Progenitor cell of endocrine pancreas (in vitro differentiated cells): ENCODE data around the gene ZNF398. TPM values are rescaled to one million over a fixed set of nuclear protein-coding genes. Genes with fewer than 3 reads are reported as not detected.

Source experiments
- DNase-seq: peaks from one replicate; pipeline ENCODE4 v3.0.0; 2021; ENCODE audit warnings: low spot score; ENCODE audit not compliant: unreplicated experiment
- H3K27ac Mint-ChIP-seq: 2 replicates; pipeline ENCODE4 v1.8.0; 2021; ENCODE audit warnings: mild to moderate bottlenecking, moderate library complexity, mixed read lengths
- H3K27me3 Mint-ChIP-seq: 2 replicates; pipeline ENCODE4 v1.8.0; 2021; ENCODE audit warnings: mixed read lengths
- H3K36me3 Mint-ChIP-seq: 2 replicates; pipeline ENCODE4 v1.8.0; 2022; ENCODE audit warnings: mixed read lengths; ENCODE audit not compliant: insufficient read depth
- H3K4me1 Mint-ChIP-seq: 2 replicates; pipeline ENCODE4 v1.8.0; 2021; ENCODE audit warnings: low read depth, mixed read lengths
- H3K4me3 Mint-ChIP-seq: 2 replicates; pipeline ENCODE4 v1.8.0; 2021; ENCODE audit warnings: low read depth, mild to moderate bottlenecking, moderate library complexity, mixed read lengths
- H3K9me3 Mint-ChIP-seq: 2 replicates; pipeline ENCODE4 v1.8.0; 2021; ENCODE audit warnings: low read depth, mixed read lengths
- total RNA-seq: library from RNA; stranded (reverse); gene quantifications from 2 replicates; pipeline ENCODE4 v1.2.1, GENCODE V29; 2021
- TF ChIP-seq, protein P1 (sequence below): fragments of 200-600 bp; sonication (generic); IDR thresholded peaks from one replicate; pipeline ENCODE4 v1.5.0; 2021; ENCODE audit warnings: antibody characterized with exemption, mild to moderate bottlenecking; ENCODE audit not compliant: unreplicated experiment

Gene ZNF398
- total RNA-seq, 1 donor from 2014 or later = 17.5 TPM

DNA sequence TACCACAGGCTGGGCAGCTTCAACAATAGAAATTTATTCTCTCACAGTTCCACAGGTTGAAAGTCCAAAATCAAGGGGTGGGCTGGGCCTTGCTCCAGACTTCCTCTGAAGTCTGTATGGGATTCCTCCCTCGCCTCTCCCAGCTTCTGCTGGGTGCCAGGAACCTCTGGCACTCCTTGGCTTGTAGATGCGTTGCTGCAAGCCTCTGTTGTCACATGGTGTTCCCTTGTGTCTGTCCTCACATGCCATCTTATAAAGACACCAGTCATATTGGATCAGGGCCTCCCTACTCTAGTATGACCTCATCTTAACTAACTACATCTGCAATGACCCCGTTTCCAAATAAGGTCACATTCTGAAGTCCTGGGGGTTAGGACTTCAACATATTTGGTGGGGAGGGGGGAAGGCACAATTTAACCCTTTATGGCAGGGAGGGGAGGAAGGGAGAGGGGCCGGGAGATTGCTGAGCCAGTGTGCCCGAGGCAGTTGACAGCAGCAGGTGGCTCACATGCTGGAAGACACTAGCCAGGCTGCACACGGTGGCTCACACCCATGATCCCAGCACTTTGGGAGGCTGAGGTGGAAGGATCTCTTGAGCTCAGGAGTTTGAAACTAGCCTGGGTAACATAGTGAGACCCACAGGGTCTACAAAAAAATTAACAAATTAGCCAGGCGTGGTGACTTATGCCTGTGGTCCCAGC lies 66.9 kb downstream of the ZNF398 start:
- Mint-ChIP-seq H3K27me3 (no peaks in the 10 kb centered on the region), H3K4me3 (no peak overlapping the region), H3K4me1 (peaks cover 3% of the 10 kb centered on the region), H3K27ac (peak overlapping the region; percentile 12), H3K36me3 (peaks cover 40% of the 10 kb centered on the region), H3K9me3 (no peaks in the 10 kb centered on the region)
- DNase-seq = no peak
- TF ChIP-seq, protein P1, sequence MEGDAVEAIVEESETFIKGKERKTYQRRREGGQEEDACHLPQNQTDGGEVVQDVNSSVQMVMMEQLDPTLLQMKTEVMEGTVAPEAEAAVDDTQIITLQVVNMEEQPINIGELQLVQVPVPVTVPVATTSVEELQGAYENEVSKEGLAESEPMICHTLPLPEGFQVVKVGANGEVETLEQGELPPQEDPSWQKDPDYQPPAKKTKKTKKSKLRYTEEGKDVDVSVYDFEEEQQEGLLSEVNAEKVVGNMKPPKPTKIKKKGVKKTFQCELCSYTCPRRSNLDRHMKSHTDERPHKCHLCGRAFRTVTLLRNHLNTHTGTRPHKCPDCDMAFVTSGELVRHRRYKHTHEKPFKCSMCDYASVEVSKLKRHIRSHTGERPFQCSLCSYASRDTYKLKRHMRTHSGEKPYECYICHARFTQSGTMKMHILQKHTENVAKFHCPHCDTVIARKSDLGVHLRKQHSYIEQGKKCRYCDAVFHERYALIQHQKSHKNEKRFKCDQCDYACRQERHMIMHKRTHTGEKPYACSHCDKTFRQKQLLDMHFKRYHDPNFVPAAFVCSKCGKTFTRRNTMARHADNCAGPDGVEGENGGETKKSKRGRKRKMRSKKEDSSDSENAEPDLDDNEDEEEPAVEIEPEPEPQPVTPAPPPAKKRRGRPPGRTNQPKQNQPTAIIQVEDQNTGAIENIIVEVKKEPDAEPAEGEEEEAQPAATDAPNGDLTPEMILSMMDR = no peak

DNA sequence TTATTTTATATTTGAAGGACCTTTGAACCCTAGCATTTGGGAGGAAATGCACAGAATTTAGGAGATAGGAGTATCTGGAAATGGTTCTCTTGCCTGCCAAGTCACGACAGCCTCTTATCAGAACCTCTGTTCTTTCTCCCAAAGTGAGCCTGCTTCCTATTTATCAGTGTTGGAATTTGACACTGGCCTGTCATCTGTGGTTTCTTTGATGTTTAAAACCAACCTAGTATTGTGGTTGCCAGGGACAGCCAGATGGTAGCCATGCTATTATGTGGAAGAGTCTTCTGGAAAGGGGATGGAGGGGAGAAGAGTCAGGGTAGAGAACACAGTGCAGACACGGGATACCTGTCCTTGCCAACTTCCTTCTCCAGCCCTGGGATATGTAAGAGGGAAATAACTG lies 69.1 kb downstream of the ZNF398 start:
- peaks cover 38% of the 10 kb centered on the region for H3K36me3 Mint-ChIP-seq
- H3K27me3 Mint-ChIP-seq = no peaks in the 10 kb centered on the region
- no peak overlapping the region for H3K4me3 Mint-ChIP-seq
- no peaks in the 10 kb centered on the region for H3K9me3 Mint-ChIP-seq
- TF ChIP-seq, protein P1 = no peak
- no peak for DNase-seq
- no peaks in the 10 kb centered on the region for H3K4me1 Mint-ChIP-seq
- H3K27ac Mint-ChIP-seq = no peak overlapping the region

GRCh38 chr7:149217570-149217969 lies 70.3 kb downstream of the ZNF398 start:
- H3K4me1 Mint-ChIP-seq = no peaks in the 10 kb centered on the region

GRCh38 chr7:149218469-149219420 lies 71.5 kb downstream of the ZNF398 start:
- H3K27ac Mint-ChIP-seq = peak overlapping the region; percentile 21
- no peak overlapping the region for H3K4me3 Mint-ChIP-seq
- no peaks in the 10 kb centered on the region for H3K27me3 Mint-ChIP-seq
- no peak for DNase-seq
- TF ChIP-seq, protein P1 = no peak
- no peaks in the 10 kb centered on the region for H3K9me3 Mint-ChIP-seq
- peaks cover 37% of the 10 kb centered on the region for H3K36me3 Mint-ChIP-seq
- no peaks in the 10 kb centered on the region for H3K4me1 Mint-ChIP-seq

More at GRCh38 chr7:149217570-149217969, 70.3 kb downstream of the ZNF398 start:
- H3K9me3 Mint-ChIP-seq = no peaks in the 10 kb centered on the region
- H3K36me3 Mint-ChIP-seq = peaks cover 37% of the 10 kb centered on the region
- H3K27ac Mint-ChIP-seq = no peak overlapping the region
- H3K4me3 Mint-ChIP-seq = no peak overlapping the region
- TF ChIP-seq, protein P1 = no peak
- H3K27me3 Mint-ChIP-seq = no peaks in the 10 kb centered on the region
- no peak for DNase-seq

- no peaks in the 10 kb centered on the region for H3K9me3 Mint-ChIP-seq
- no peaks in the 10 kb centered on the region for H3K27me3 Mint-ChIP-seq
- no peak overlapping the region for H3K27ac Mint-ChIP-seq
- no peak overlapping the region for H3K4me3 Mint-ChIP-seq
- no peak for DNase-seq
- H3K4me1 Mint-ChIP-seq = no peaks in the 10 kb centered on the region
- TF ChIP-seq, protein P1 = no peak
- peaks cover 38% of the 10 kb centered on the region for H3K36me3 Mint-ChIP-seq
These were observed 73.3 kb downstream of the ZNF398 start for GRCh38 chr7:149220534-149220933.
